ENCODE data around the gene IBA57.

GRCh38 chr1:228144193-228144992, 21.2 kb upstream of the IBA57 start:
- TF ChIP-seq CTCF (IDR thresholded peaks at IDR 0.05; ENCODE audit: low read length) (no peak), EZH2phosphoT487 (IDR thresholded peaks at IDR 0.05; ENCODE audit: low read length) (no peak), EZH2 (optimal IDR thresholded peaks at IDR 0.05; ENCODE audit: low read depth, low read length) (no peak)
